Nephron progenitor cell (in vitro differentiated cells): Measurements from ENCODE around the gene SLC25A33.
"Not testable (repeated sequence)": the region's sequence is repeated elsewhere in the genome, so short reads cannot be mapped to it uniquely, and the experiment has no call there.

Experiments used
- DNase-seq: peaks from one replicate; pipeline ENCODE4 v3.0.0; 2021
- H3K27ac Mint-ChIP-seq: 2 replicates; pipeline ENCODE4 v1.8.0; 2021; ENCODE audit warnings: mild to moderate bottlenecking, moderate library complexity, mixed read lengths
- H3K27me3 Mint-ChIP-seq: 2 replicates; pipeline ENCODE4 v1.8.0; 2021; ENCODE audit warnings: mild to moderate bottlenecking, low read depth, mixed read lengths; ENCODE audit not compliant: poor library complexity
- H3K36me3 Mint-ChIP-seq: 2 replicates; pipeline ENCODE4 v1.8.0; 2021; ENCODE audit warnings: low read depth, mixed read lengths
- H3K4me1 Mint-ChIP-seq: 2 replicates; pipeline ENCODE4 v1.8.0; 2021; ENCODE audit warnings: mixed read lengths
- H3K4me3 Mint-ChIP-seq: 2 replicates; pipeline ENCODE4 v1.8.0; 2021; ENCODE audit warnings: mild to moderate bottlenecking, moderate library complexity, mixed read lengths
- H3K9me3 Mint-ChIP-seq: 2 replicates; pipeline ENCODE4 v1.8.0; 2021; ENCODE audit warnings: mild to moderate bottlenecking, moderate library complexity, mixed read lengths
- CTCF ChIP-seq: fragments of 200-600 bp; sonication (generic); IDR thresholded peaks from 2 replicates; pipeline ENCODE4 v1.5.0; 2021; ENCODE audit warnings: antibody characterized with exemption

The SLC25A33 gene

GRCh38 chr1:9615316-9616063 is 76.2 kb downstream of the SLC25A33 start:
- Mint-ChIP-seq H3K4me3 (no peak overlapping the region), H3K27ac (no peak overlapping the region), H3K27me3 (peaks cover 4% of the 10 kb centered on the region), H3K4me1 (peaks cover 7% of the 10 kb centered on the region), H3K9me3 (no peaks in the 10 kb centered on the region), H3K36me3 (peaks cover 3% of the 10 kb centered on the region)
- peak; percentile 54 for TF ChIP-seq CTCF
- peak; percentile 42 for DNase-seq

- no peak for DNase-seq
- no peak for TF ChIP-seq CTCF
- Mint-ChIP-seq H3K36me3 (no peaks in the 10 kb centered on the region), H3K27me3 (peaks cover 6% of the 10 kb centered on the region), H3K4me1 (peaks cover 7% of the 10 kb centered on the region), H3K9me3 (peaks cover 2% of the 10 kb centered on the region), H3K27ac (no peak overlapping the region), H3K4me3 (no peak overlapping the region)
Observed at GRCh38 chr1:9618909-9619679, 79.8 kb downstream of the SLC25A33 start.

- Mint-ChIP-seq H3K27ac (no peak overlapping the region), H3K4me3 (no peak overlapping the region), H3K36me3 (no peaks in the 10 kb centered on the region), H3K27me3 (peaks cover 14% of the 10 kb centered on the region), H3K9me3 (peaks cover 5% of the 10 kb centered on the region), H3K4me1 (peaks cover 7% of the 10 kb centered on the region)
- DNase-seq, result no peak
- no peak for TF ChIP-seq CTCF
Observed at GRCh38 chr1:9621032-9621431, 81.8 kb downstream of the SLC25A33 start.

GRCh38 chr1:9624081-9624480 is 84.8 kb downstream of the SLC25A33 start:
- no peak for DNase-seq
- H3K27me3 Mint-ChIP-seq, result peaks cover 22% of the 10 kb centered on the region
- peaks cover 5% of the 10 kb centered on the region for H3K9me3 Mint-ChIP-seq
- no peak for TF ChIP-seq CTCF
- no peak overlapping the region for H3K27ac Mint-ChIP-seq
- H3K36me3 Mint-ChIP-seq, result no peaks in the 10 kb centered on the region
- H3K4me3 Mint-ChIP-seq, result no peak overlapping the region
- peaks cover 7% of the 10 kb centered on the region for H3K4me1 Mint-ChIP-seq

GRCh38 chr1:9625030-9625429 is 85.8 kb downstream of the SLC25A33 start:
- not testable (repeated sequence) for H3K4me3 Mint-ChIP-seq, H3K36me3 Mint-ChIP-seq, H3K27ac Mint-ChIP-seq, H3K9me3 Mint-ChIP-seq, DNase-seq, H3K4me1 Mint-ChIP-seq
- H3K27me3 Mint-ChIP-seq, result peaks cover 22% of the 10 kb centered on the region

- H3K9me3 Mint-ChIP-seq, result peaks cover 5% of the 10 kb centered on the region
- H3K4me1 Mint-ChIP-seq, result peaks cover 4% of the 10 kb centered on the region
- H3K27ac Mint-ChIP-seq, result no peak overlapping the region
- TF ChIP-seq CTCF, result no peak
- H3K27me3 Mint-ChIP-seq, result peaks cover 22% of the 10 kb centered on the region
- H3K4me3 Mint-ChIP-seq, result no peak overlapping the region
- DNase-seq, result no peak
- no peaks in the 10 kb centered on the region for H3K36me3 Mint-ChIP-seq
Observed at GRCh38 chr1:9626201-9626608, 86.9 kb downstream of the SLC25A33 start.
